OCI-M2 (cell line): ENCODE measurements around the gene TTC39C.

Experiments used
- DNase-seq: peaks from one replicate; lab custom pipeline; 2025; ENCODE audit not compliant: unreplicated experiment; lab: John Stamatoyannopoulos, UW

Gene TTC39C

GRCh38 chr18:24075767-24076597, 61.4 kb downstream of the TTC39C start:
- DNase-seq, result no peak

GRCh38 chr18:24076950-24077349, 62.4 kb downstream of the TTC39C start:
- DNase-seq, result no peak

GRCh38 chr18:24078391-24078790, 63.8 kb downstream of the TTC39C start:
- no peak for DNase-seq

GRCh38 chr18:24080861-24081260, 66.3 kb downstream of the TTC39C start:
- DNase-seq, result no peak

GRCh38 chr18:24083550-24083949, 69.0 kb downstream of the TTC39C start:
- no peak for DNase-seq

- no peak for DNase-seq
Observed at GRCh38 chr18:24086082-24086481, 71.5 kb downstream of the TTC39C start.

- DNase-seq, result no peak
Observed at GRCh38 chr18:24089076-24089475, 74.5 kb downstream of the TTC39C start.

GRCh38 chr18:24089515-24090337, 75.2 kb downstream of the TTC39C start:
- no peak for DNase-seq

- DNase-seq, result no peak
Observed at GRCh38 chr18:24090876-24091275, 76.3 kb downstream of the TTC39C start.

- DNase-seq, result no peak
Observed at GRCh38 chr18:24094561-24094960, 80.0 kb downstream of the TTC39C start.

GRCh38 chr18:24095976-24096375, 81.4 kb downstream of the TTC39C start:
- DNase-seq, result no peak

- DNase-seq, result no peak
Observed at GRCh38 chr18:24103320-24104021, 88.9 kb downstream of the TTC39C start.

GRCh38 chr18:24104486-24104885, 89.9 kb downstream of the TTC39C start:
- DNase-seq, result no peak

GRCh38 chr18:24108641-24109040, 94.1 kb downstream of the TTC39C start:
- DNase-seq, result no peak

- no peak for DNase-seq
Observed at GRCh38 chr18:24111936-24112335, 97.4 kb downstream of the TTC39C start.

- no peak for DNase-seq
Observed at GRCh38 chr18:24112464-24112863, 97.9 kb downstream of the TTC39C start.

- no peak for DNase-seq
Observed at GRCh38 chr18:24112874-24113615, 98.5 kb downstream of the TTC39C start.

GRCh38 chr18:24114924-24115549, 100.5 kb downstream of the TTC39C start:
- DNase-seq, result no peak

- DNase-seq, result no peak
Observed at GRCh38 chr18:24115628-24116027, 101.1 kb downstream of the TTC39C start.
